Keratinocyte (primary cell): Measurements from ENCODE around the gene GARNL3. TPM values are rescaled to one million over a fixed set of nuclear protein-coding genes. Genes with fewer than 3 reads are reported as not detected.

Experiments used
- DNase-seq: peaks from one replicate; pipeline ENCODE4 v3.0.0-alpha.2; 2011; ENCODE audit warnings: low read depth, missing footprints, low spot score
- FAIRE-seq: peaks from 2 replicates; lab custom pipeline; 2011; peaks lifted over from hg19 to GRCh38; lab: Jason Lieb, UNC
- H2AFZ ChIP-seq: 2 replicates; pipeline ENCODE4 v1.6.0; 2012; ENCODE audit warnings: low read length, control low read depth, inconsistent platforms; ENCODE audit not compliant: control insufficient read depth
- H3K27ac ChIP-seq: 2 replicates; pipeline ENCODE4 v1.5.1; 2011; ENCODE audit warnings: low read length; ENCODE audit not compliant: control insufficient read depth, insufficient read depth
- H3K27me3 ChIP-seq: 3 replicates; pipeline ENCODE4 v1.6.0; 2011; ENCODE audit warnings: low read length; ENCODE audit not compliant: control insufficient read depth, insufficient read depth; ENCODE audit errors: extremely low read depth
- H3K36me3 ChIP-seq, 2 experiments: 2 replicates in 1 of 2; 3 replicates in 1 of 2; pipeline ENCODE4 v1.5.1; 2011; ENCODE audit warnings: low read length in 2 of 2, mild to moderate bottlenecking in 1 of 2; ENCODE audit not compliant: control insufficient read depth in 2 of 2, insufficient read depth in 2 of 2; ENCODE audit errors: extremely low read depth in 1 of 2
- H3K4me1 ChIP-seq: 3 replicates; pipeline ENCODE4 v1.5.1; 2011; ENCODE audit warnings: low read length; ENCODE audit not compliant: control insufficient read depth, insufficient read depth; ENCODE audit errors: extremely low read depth
- H3K4me2 ChIP-seq: 3 replicates; pipeline ENCODE4 v1.6.0; 2011; ENCODE audit warnings: low read depth, low read length; ENCODE audit not compliant: control insufficient read depth, insufficient read depth; ENCODE audit errors: extremely low read depth
- H3K4me3 ChIP-seq, 3 experiments: fragments of 200-600 bp in 1 of 3; sonication (generic) in 1 of 3; 2 replicates in 2 of 3; 3 replicates in 1 of 3; pipeline ENCODE4 v1.5.1; 2011 to 2016; ENCODE audit warnings: low read length in 3 of 3, mild to moderate bottlenecking in 3 of 3, control low read depth in 2 of 3, inconsistent platforms in 1 of 3, low read depth in 1 of 3, mixed read lengths in 1 of 3, mixed run types in 1 of 3, moderate library complexity in 1 of 3; ENCODE audit not compliant: control insufficient read depth in 2 of 3, insufficient read depth in 2 of 3; ENCODE audit errors: extremely low read depth in 1 of 3
- H3K79me2 ChIP-seq: 2 replicates; pipeline ENCODE4 v1.6.0; 2012; ENCODE audit warnings: low read length; ENCODE audit not compliant: control insufficient read depth, insufficient read depth
- H3K9ac ChIP-seq: 3 replicates; pipeline ENCODE4 v1.6.0; 2011; ENCODE audit warnings: low read length; ENCODE audit not compliant: control insufficient read depth, insufficient read depth; ENCODE audit errors: extremely low read depth
- H3K9me1 ChIP-seq: 3 replicates; pipeline ENCODE4 v1.6.0; 2011; ENCODE audit warnings: low read length; ENCODE audit not compliant: control insufficient read depth, insufficient read depth; ENCODE audit errors: extremely low read depth
- H3K9me3 ChIP-seq: 2 replicates; pipeline ENCODE4 v1.5.1; 2012; ENCODE audit warnings: low read depth, low read length; ENCODE audit not compliant: control insufficient read depth
- H4K20me1 ChIP-seq: 3 replicates; pipeline ENCODE4 v1.6.0; 2011; ENCODE audit warnings: low read length; ENCODE audit not compliant: control insufficient read depth, insufficient read depth; ENCODE audit errors: extremely low read depth
- EZH2 ChIP-seq: IDR thresholded peaks from one replicate; pipeline ENCODE4 v1.6.1; 2012; ENCODE audit warnings: inconsistent platforms, mild to moderate bottlenecking, low read length, moderate library complexity
- dilution Hi-C: fragments of 300-500 bp; cut with MboI; formaldehyde crosslinking; loops from one replicate; pipeline ENCODE4 v1.7.0; 2020; ENCODE audit warnings: low sequenced_read_pairs; ENCODE audit not compliant: extremely low pct_ligation_motif_present
- polyA plus RNA-seq, 5 experiments: library from polyadenylated mRNA; depleted of rRNA in 3 of 5; stranded (reverse) in 3 of 5; stranded (forward) in 1 of 5; unstranded in 1 of 5; fragments of >200 nt; gene quantifications; 1 replicate in 1 of 5; 2 replicates in 3 of 5; 3 replicates in 1 of 5; pipeline versions ENCODE4 v1.2.1 to v1.2.3, GENCODE V29; 2011 to 2012; ENCODE audit warnings: missing spikeins in 2 of 5, low read depth in 1 of 5, low replicate concordance in 1 of 5
- TF ChIP-seq, protein P1 (sequence below), 3 experiments: IDR thresholded peaks in 1 of 3; conservative IDR thresholded peaks in 1 of 3; optimal IDR thresholded peaks in 1 of 3; 2 replicates in 2 of 3; 3 replicates in 1 of 3; pipeline versions ENCODE3 to v1.5.1; 2011; ENCODE audit warnings: low read length in 3 of 3, mild to moderate bottlenecking in 3 of 3, moderate library complexity in 2 of 3, control low read depth in 1 of 3, inconsistent platforms in 1 of 3; ENCODE audit not compliant: insufficient read depth in 2 of 3; ENCODE audit errors: extremely low read depth in 1 of 3

GARNL3 gene
- polyA plus RNA-seq, 1 donor (not counting 4 experiments of a cell fraction or from before 2014, with no cell fraction given), result 2.4 TPM

DNA sequence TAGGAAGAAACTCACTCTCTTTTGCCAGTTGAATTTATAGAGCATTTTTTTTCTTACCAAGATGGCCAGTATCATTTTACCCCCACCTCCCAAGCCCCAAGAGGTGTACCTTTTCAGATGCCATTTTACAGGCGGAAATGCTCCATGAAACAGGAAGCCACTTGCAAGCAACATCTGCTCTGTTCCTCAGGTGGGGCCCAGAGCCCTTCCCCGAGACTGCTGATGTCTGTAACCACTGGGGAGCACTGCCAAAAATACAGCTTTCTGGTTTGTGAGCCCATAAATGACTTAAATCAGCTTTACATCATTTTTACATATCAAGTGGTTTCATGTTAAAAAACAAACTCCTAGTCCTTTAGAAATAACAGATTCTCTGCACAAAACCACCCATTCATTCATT is 42.9 kb upstream of the GARNL3 start:
- no peak overlapping the region for H3K27ac ChIP-seq
- TF ChIP-seq EZH2, result no peak
- TF ChIP-seq, protein P1, sequence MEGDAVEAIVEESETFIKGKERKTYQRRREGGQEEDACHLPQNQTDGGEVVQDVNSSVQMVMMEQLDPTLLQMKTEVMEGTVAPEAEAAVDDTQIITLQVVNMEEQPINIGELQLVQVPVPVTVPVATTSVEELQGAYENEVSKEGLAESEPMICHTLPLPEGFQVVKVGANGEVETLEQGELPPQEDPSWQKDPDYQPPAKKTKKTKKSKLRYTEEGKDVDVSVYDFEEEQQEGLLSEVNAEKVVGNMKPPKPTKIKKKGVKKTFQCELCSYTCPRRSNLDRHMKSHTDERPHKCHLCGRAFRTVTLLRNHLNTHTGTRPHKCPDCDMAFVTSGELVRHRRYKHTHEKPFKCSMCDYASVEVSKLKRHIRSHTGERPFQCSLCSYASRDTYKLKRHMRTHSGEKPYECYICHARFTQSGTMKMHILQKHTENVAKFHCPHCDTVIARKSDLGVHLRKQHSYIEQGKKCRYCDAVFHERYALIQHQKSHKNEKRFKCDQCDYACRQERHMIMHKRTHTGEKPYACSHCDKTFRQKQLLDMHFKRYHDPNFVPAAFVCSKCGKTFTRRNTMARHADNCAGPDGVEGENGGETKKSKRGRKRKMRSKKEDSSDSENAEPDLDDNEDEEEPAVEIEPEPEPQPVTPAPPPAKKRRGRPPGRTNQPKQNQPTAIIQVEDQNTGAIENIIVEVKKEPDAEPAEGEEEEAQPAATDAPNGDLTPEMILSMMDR (optimal IDR thresholded peaks at IDR 0.05 in 1 of 3, IDR thresholded peaks at IDR 0.05 in 1 of 3, conservative IDR thresholded peaks at IDR 0.05 in 1 of 3; ENCODE audit: extremely low read depth in 1 of 3, insufficient read depth in 2 of 3, low read length in 3 of 3), result no peak
- no peaks in the 10 kb centered on the region for H3K79me2 ChIP-seq
- no peak for FAIRE-seq
- no peak overlapping the region for H3K4me2 ChIP-seq
- no peak overlapping the region for H3K9ac ChIP-seq
- no peaks in the 10 kb centered on the region for H3K9me1 ChIP-seq
- peaks cover 20% of the 10 kb centered on the region for H3K27me3 ChIP-seq
- no peaks in the 10 kb centered on the region for H3K9me3 ChIP-seq
- H3K4me3 ChIP-seq, result no peak overlapping the region
- no peak for DNase-seq
- H3K36me3 ChIP-seq, result no peaks in the 10 kb centered on the region
- no peaks in the 10 kb centered on the region for H4K20me1 ChIP-seq
- H2AFZ ChIP-seq, result no peak overlapping the region
- H3K4me1 ChIP-seq, result peaks cover 3% of the 10 kb centered on the region
- dilution Hi-C loops, result no loop called here

GRCh38 chr9:127222388-127223095 is 42.0 kb upstream of the GARNL3 start:
- no peak for TF ChIP-seq EZH2
- TF ChIP-seq, protein P1 (optimal IDR thresholded peaks at IDR 0.05 in 1 of 3, IDR thresholded peaks at IDR 0.05 in 1 of 3, conservative IDR thresholded peaks at IDR 0.05 in 1 of 3; ENCODE audit: extremely low read depth in 1 of 3, insufficient read depth in 2 of 3, low read length in 3 of 3), result no peak
- H3K79me2 ChIP-seq, result no peaks in the 10 kb centered on the region

More at GRCh38 chr9:127222388-127223095, 42.0 kb upstream of the GARNL3 start:
- H3K9me1 ChIP-seq, result no peaks in the 10 kb centered on the region
- DNase-seq, result no peak
- peaks cover 3% of the 10 kb centered on the region for H3K4me1 ChIP-seq
- peaks cover 20% of the 10 kb centered on the region for H3K27me3 ChIP-seq
- no peak overlapping the region for H3K4me2 ChIP-seq
- no peak overlapping the region for H3K9ac ChIP-seq
- no peak overlapping the region for H2AFZ ChIP-seq
- dilution Hi-C loops, result no loop called here
- no peak for FAIRE-seq
- H3K27ac ChIP-seq, result no peak overlapping the region
- no peak overlapping the region for H3K4me3 ChIP-seq
- no peaks in the 10 kb centered on the region for H3K36me3 ChIP-seq
- H3K9me3 ChIP-seq, result no peaks in the 10 kb centered on the region
- no peaks in the 10 kb centered on the region for H4K20me1 ChIP-seq
